Central memory CD8-positive, alpha-beta T cell (primary cell): ENCODE measurements around the gene LIPA.
"Not testable (repeated sequence)": the region's sequence is repeated elsewhere in the genome, so short reads cannot be mapped to it uniquely, and the experiment has no call there.

Experiments
- ATAC-seq: fragments of 150-1000 bp; cut with Tn5 transposase; replicated peaks from 2 replicates; pipeline ENCODE4 v1.10.0; 2022; ENCODE audit warnings: mild to moderate bottlenecking, moderate FRiP score, moderate number of reproducible peaks; ENCODE audit not compliant: poor library complexity, severe bottlenecking; ENCODE audit errors: extremely low read depth
- DNase-seq, 2 donors: peaks; one replicate each; pipeline ENCODE4 v3.0.0; 2021; ENCODE audit warnings: low spot score in 2 of 2
- H3K27ac Mint-ChIP-seq: one replicate; pipeline ENCODE4 v1.8.0; 2022; ENCODE audit warnings: low read depth, mild to moderate bottlenecking, moderate library complexity, mixed read lengths
- H3K27me3 Mint-ChIP-seq: one replicate; pipeline ENCODE4 v1.8.0; 2022; ENCODE audit warnings: mixed read lengths
- H3K36me3 Mint-ChIP-seq: one replicate; pipeline ENCODE4 v1.8.0; 2022; ENCODE audit warnings: mild to moderate bottlenecking, moderate library complexity, mixed read lengths; ENCODE audit not compliant: insufficient read depth
- H3K4me1 Mint-ChIP-seq: one replicate; pipeline ENCODE4 v1.8.0; 2022; ENCODE audit warnings: mixed read lengths
- H3K4me3 Mint-ChIP-seq: one replicate; pipeline ENCODE4 v1.8.0; 2022; ENCODE audit warnings: mild to moderate bottlenecking, moderate library complexity, mixed read lengths
- H3K9me3 Mint-ChIP-seq: one replicate; pipeline ENCODE4 v1.8.0; 2022; ENCODE audit warnings: mixed read lengths

LIPA gene

GRCh38 chr10:89207801-89208551 is 43.6 kb downstream of the LIPA start:
- ATAC-seq (no peak), DNase-seq (no peak)
- H3K36me3 Mint-ChIP-seq, result no peaks in the 10 kb centered on the region
- peak overlapping the region; percentile 23 for H3K27ac Mint-ChIP-seq
- H3K27me3 Mint-ChIP-seq, result peaks cover 27% of the 10 kb centered on the region
- H3K4me3 Mint-ChIP-seq, result peak overlapping the region; percentile 80
- peaks cover 10% of the 10 kb centered on the region for H3K4me1 Mint-ChIP-seq
- no peaks in the 10 kb centered on the region for H3K9me3 Mint-ChIP-seq

GRCh38 chr10:89207181-89207800 is 44.3 kb downstream of the LIPA start, which contains the start of gene CH25H:
Gene CH25H (minus strand): TSS chr10:89207317. CDS start chr10:89207292, 25 bp downstream.
- Mint-ChIP-seq H3K9me3 (no peaks in the 10 kb centered on the region), H3K4me1 (peaks cover 10% of the 10 kb centered on the region), H3K36me3 (no peaks in the 10 kb centered on the region), H3K4me3 (peak within 1 kb of the TSS; percentile 80), H3K27ac (peak within 1 kb of the TSS; percentile 23), H3K27me3 (peaks cover 27% of the 10 kb centered on the region)
- ATAC-seq (peak; percentile 47), DNase-seq (no peak)

- ATAC-seq (peak; percentile 72), DNase-seq (peak; percentile 26 to 51)
- no peaks in the 10 kb centered on the region for H3K9me3 Mint-ChIP-seq
- H3K4me1 Mint-ChIP-seq, result peaks cover 10% of the 10 kb centered on the region
- no peaks in the 10 kb centered on the region for H3K36me3 Mint-ChIP-seq
- H3K4me3 Mint-ChIP-seq, result peak overlapping the region; percentile 80
- peaks cover 27% of the 10 kb centered on the region for H3K27me3 Mint-ChIP-seq
- H3K27ac Mint-ChIP-seq, result peak overlapping the region; percentile 22
Observed at GRCh38 chr10:89206402-89207180, 45.0 kb downstream of the LIPA start.

- H3K4me3 Mint-ChIP-seq, result no peak overlapping the region
- H3K36me3 Mint-ChIP-seq, result no peaks in the 10 kb centered on the region
- no peak overlapping the region for H3K27ac Mint-ChIP-seq
- peaks cover 13% of the 10 kb centered on the region for H3K27me3 Mint-ChIP-seq
- DNase-seq, result no peak
- H3K4me1 Mint-ChIP-seq, result peaks cover 10% of the 10 kb centered on the region
- no peak for ATAC-seq
- no peaks in the 10 kb centered on the region for H3K9me3 Mint-ChIP-seq
Observed at GRCh38 chr10:89204621-89205185, 46.9 kb downstream of the LIPA start.

GRCh38 chr10:89203237-89203636 is 48.3 kb downstream of the LIPA start:
- H3K4me1 Mint-ChIP-seq, result peaks cover 10% of the 10 kb centered on the region
- DNase-seq (no peak), ATAC-seq (no peak)
- H3K27ac Mint-ChIP-seq, result no peak overlapping the region
- no peak overlapping the region for H3K4me3 Mint-ChIP-seq
- H3K27me3 Mint-ChIP-seq, result peaks cover 8% of the 10 kb centered on the region
- no peaks in the 10 kb centered on the region for H3K9me3 Mint-ChIP-seq
- H3K36me3 Mint-ChIP-seq, result no peaks in the 10 kb centered on the region

GRCh38 chr10:89202033-89202425 is 49.5 kb downstream of the LIPA start:
- Mint-ChIP-seq H3K4me1 (peaks cover 9% of the 10 kb centered on the region), H3K36me3 (no peaks in the 10 kb centered on the region), H3K27me3 (peaks cover 8% of the 10 kb centered on the region), H3K4me3 (no peak overlapping the region), H3K27ac (no peak overlapping the region), H3K9me3 (no peaks in the 10 kb centered on the region)
- DNase-seq (no peak), ATAC-seq (no peak)

- H3K27me3 Mint-ChIP-seq, result peaks cover 8% of the 10 kb centered on the region
- no peak overlapping the region for H3K27ac Mint-ChIP-seq
- peaks cover 3% of the 10 kb centered on the region for H3K4me1 Mint-ChIP-seq
- no peak for DNase-seq
- no peaks in the 10 kb centered on the region for H3K9me3 Mint-ChIP-seq
- no peaks in the 10 kb centered on the region for H3K36me3 Mint-ChIP-seq
- ATAC-seq, result no peak
- H3K4me3 Mint-ChIP-seq, result no peak overlapping the region
Observed at GRCh38 chr10:89201345-89202032, 50.1 kb downstream of the LIPA start.

- Mint-ChIP-seq H3K27me3 (peaks cover 33% of the 10 kb centered on the region), H3K27ac (no peak overlapping the region), H3K4me3 (no peak overlapping the region), H3K9me3 (no peaks in the 10 kb centered on the region), H3K36me3 (no peaks in the 10 kb centered on the region), H3K4me1 (no peaks in the 10 kb centered on the region)
- ATAC-seq (no peak), DNase-seq (no peak)
Observed at GRCh38 chr10:89197473-89197872, 54.1 kb downstream of the LIPA start.

GRCh38 chr10:89191301-89191700 is 60.3 kb downstream of the LIPA start:
- not testable (repeated sequence) for H3K9me3 Mint-ChIP-seq, ATAC-seq, H3K36me3 Mint-ChIP-seq, DNase-seq, H3K4me3 Mint-ChIP-seq, H3K27ac Mint-ChIP-seq, H3K4me1 Mint-ChIP-seq
- H3K27me3 Mint-ChIP-seq, result peaks cover 63% of the 10 kb centered on the region

GRCh38 chr10:89189211-89189734 is 62.3 kb downstream of the LIPA start:
- DNase-seq (no peak), ATAC-seq (no peak)
- H3K9me3 Mint-ChIP-seq, result no peaks in the 10 kb centered on the region
- peaks cover 63% of the 10 kb centered on the region for H3K27me3 Mint-ChIP-seq
- H3K36me3 Mint-ChIP-seq, result no peaks in the 10 kb centered on the region
- no peaks in the 10 kb centered on the region for H3K4me1 Mint-ChIP-seq
- H3K27ac Mint-ChIP-seq, result no peak overlapping the region
- H3K4me3 Mint-ChIP-seq, result no peak overlapping the region

GRCh38 chr10:89185658-89186057 is 65.9 kb downstream of the LIPA start:
- no peaks in the 10 kb centered on the region for H3K36me3 Mint-ChIP-seq
- no peak overlapping the region for H3K27ac Mint-ChIP-seq
- peaks cover 35% of the 10 kb centered on the region for H3K27me3 Mint-ChIP-seq
- H3K4me3 Mint-ChIP-seq, result no peak overlapping the region
- DNase-seq, result no peak
- no peaks in the 10 kb centered on the region for H3K9me3 Mint-ChIP-seq
- no peaks in the 10 kb centered on the region for H3K4me1 Mint-ChIP-seq
- ATAC-seq, result no peak

GRCh38 chr10:89184638-89185037 is 66.9 kb downstream of the LIPA start:
- Mint-ChIP-seq H3K36me3 (no peaks in the 10 kb centered on the region), H3K4me1 (no peaks in the 10 kb centered on the region), H3K9me3 (no peaks in the 10 kb centered on the region), H3K27me3 (peaks cover 36% of the 10 kb centered on the region), H3K27ac (no peak overlapping the region), H3K4me3 (no peak overlapping the region)
- ATAC-seq, result no peak
- DNase-seq, result no peak
